ENCODE results near the gene TRIM67.

The TRIM67 gene

DNA sequence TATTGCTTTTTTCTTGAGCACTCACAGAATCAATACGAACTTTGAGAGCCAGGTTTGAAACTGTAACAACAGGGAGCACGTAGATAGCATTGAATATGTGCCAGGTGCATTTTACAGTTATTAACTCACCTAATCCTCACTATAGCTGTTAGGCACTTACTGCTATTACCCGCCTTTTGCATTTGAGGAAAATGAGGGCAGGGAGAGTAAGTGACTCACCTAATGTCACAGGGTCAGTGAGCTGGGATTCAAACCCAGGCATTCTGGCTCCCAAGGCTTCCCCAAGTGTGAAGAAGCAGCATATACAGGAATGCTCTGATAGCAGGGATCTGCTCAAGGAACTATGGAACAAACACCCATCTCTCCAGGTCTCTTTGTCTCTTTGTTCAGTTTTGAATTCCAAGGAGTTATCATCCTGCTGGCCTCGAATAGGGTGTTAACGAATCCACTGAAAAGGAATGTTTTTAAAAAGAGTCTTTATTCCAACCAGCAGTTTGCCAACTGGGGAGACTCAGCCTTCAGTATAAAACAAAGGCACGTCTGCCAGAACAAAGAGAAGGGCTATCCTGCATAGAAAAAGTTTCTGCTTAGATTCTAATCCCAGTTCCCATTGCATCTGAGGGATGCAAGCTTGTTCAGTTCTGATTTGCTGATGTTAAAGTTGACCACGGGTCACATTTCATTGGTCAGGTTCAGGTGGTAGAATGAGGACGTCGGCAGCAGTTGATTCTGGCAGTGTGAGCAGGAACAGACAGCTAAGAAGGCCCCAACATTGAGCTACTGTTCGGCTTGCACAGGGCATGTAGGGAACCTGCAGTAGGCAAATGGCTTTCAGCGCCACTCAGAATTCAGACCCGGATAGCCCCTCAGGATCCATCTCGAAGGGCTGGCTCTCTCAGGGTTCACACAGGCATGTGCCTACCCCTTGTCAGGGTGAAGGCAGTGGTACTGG is 22.1 kb downstream of the TRIM67 start:
- Histone ChIP-seq H3K4me1 (ENCODE audit: control insufficient read depth in 2 of 2, insufficient read depth in 2 of 2, low read length in 2 of 2) (no peaks in the 10 kb centered on the region), H3K36me3 (ENCODE audit: control insufficient read depth in 2 of 2, insufficient read depth in 2 of 2, low read length in 2 of 2) (no peaks in the 10 kb centered on the region), H3K9me3 (ENCODE audit: control insufficient read depth in 2 of 2, low read length in 2 of 2) (no peaks in the 10 kb centered on the region), H3K9ac (ENCODE audit: low read depth in 1 of 2, low read length in 2 of 2) (no peak overlapping the region), H3K4me3 (ENCODE audit: low read length in 2 of 2) (no peak overlapping the region), H3K27ac (ENCODE audit: low read depth in 2 of 2, low read length in 2 of 2) (no peak overlapping the region), H3K27me3 (ENCODE audit: control insufficient read depth in 2 of 2, insufficient read depth in 2 of 2, low read length in 2 of 2) (peaks cover 18% of the 10 kb centered on the region in 2 donors)

DNA sequence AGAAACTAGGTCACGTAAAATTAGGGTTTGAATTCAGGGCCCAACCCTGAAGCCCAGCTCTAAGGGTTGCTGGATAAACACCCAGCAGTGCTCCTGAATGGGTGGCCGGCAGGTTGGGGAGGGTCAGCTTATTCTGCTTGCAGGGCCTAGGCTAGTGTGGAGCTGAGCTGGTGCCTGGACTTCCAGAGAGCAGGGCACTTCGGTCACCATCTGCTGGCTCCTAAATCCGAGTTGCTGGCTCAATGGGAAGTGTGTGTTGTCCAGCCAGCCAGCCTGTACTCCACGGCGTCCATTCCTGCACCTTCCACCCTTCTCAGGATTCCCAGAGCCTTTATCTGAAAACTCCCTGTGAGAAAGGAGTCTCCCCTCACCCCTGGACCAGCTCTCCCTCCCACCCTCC is 23.0 kb downstream of the TRIM67 start:
- Histone ChIP-seq H3K27ac (ENCODE audit: low read depth in 2 of 2, low read length in 2 of 2) (no peak overlapping the region), H3K9ac (ENCODE audit: low read depth in 1 of 2, low read length in 2 of 2) (no peak overlapping the region), H3K36me3 (ENCODE audit: control insufficient read depth in 2 of 2, insufficient read depth in 2 of 2, low read length in 2 of 2) (no peaks in the 10 kb centered on the region), H3K4me3 (ENCODE audit: low read length in 2 of 2) (no peak overlapping the region), H3K27me3 (ENCODE audit: control insufficient read depth in 2 of 2, insufficient read depth in 2 of 2, low read length in 2 of 2) (peaks cover 14 to 20% of the 10 kb centered on the region in 2 donors), H3K9me3 (ENCODE audit: control insufficient read depth in 2 of 2, low read length in 2 of 2) (no peaks in the 10 kb centered on the region), H3K4me1 (ENCODE audit: control insufficient read depth in 2 of 2, insufficient read depth in 2 of 2, low read length in 2 of 2) (no peaks in the 10 kb centered on the region)

DNA sequence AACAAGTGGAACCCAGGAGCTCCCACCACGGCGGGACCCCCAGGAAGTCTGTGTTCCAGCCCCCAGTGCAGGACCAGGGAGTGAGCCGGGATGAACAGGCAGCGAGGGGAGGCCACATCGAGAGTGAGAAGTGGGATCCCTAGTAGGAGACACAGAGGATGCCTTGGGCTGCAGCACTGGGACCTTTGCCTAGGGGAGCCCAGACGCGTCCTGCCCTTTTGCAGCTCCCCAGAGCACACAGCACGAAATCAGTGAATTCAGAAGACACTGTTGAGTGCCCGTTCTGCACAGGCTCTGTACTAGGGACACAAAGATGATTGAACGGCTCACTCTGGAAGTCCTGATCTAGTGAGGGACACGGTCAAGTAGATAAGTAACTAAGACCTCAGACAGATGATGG is 23.5 kb downstream of the TRIM67 start:
- H3K36me3 ChIP-seq (ENCODE audit: control insufficient read depth in 2 of 2, insufficient read depth in 2 of 2, low read length in 2 of 2) = no peaks in the 10 kb centered on the region
- peaks cover 14 to 20% of the 10 kb centered on the region in 2 donors for H3K27me3 ChIP-seq (ENCODE audit: control insufficient read depth in 2 of 2, insufficient read depth in 2 of 2, low read length in 2 of 2)
- no peak overlapping the region for H3K9ac ChIP-seq (ENCODE audit: low read depth in 1 of 2, low read length in 2 of 2)
- H3K9me3 ChIP-seq (ENCODE audit: control insufficient read depth in 2 of 2, low read length in 2 of 2) = no peaks in the 10 kb centered on the region
- no peaks in the 10 kb centered on the region for H3K4me1 ChIP-seq (ENCODE audit: control insufficient read depth in 2 of 2, insufficient read depth in 2 of 2, low read length in 2 of 2)
- H3K4me3 ChIP-seq (ENCODE audit: low read length in 2 of 2) = no peak overlapping the region
- H3K27ac ChIP-seq (ENCODE audit: low read depth in 2 of 2, low read length in 2 of 2) = no peak overlapping the region

DNA sequence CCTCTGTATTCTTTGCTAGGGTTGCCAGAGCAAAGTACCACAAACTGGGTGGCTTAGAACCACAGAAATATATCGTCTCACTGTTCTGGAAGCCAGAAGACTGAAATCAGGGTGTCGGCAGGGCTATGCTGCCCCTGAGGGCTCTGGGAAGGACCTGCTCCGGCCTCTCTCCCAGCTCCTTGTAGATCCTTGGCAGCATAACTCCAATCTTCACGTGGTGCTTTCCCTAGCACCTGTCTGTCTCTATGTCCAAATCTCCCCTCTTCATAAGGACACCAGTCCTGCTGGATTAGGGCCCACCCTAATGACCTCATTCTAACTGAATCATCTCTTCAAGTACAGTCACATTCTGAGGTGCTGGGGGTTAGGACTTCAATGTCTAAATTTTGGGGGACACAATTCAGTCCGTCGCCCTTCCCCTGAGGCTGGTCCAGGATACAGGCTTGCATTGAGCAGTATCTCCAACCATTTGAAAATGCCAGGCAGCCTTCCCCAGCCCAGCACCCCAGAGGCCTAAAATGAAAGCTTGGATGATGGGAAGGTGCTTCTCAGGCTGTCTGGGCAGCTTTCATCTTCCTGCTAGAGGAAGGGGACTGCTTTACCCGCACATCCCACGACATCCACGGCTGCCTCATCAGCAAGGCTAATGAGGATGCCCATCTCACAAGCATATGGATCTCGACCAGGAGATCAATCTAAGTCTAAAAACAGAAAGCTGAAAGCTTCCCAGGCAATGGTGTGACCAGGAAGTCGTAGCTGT is 24.7 kb downstream of the TRIM67 start:
- Histone ChIP-seq H3K27ac (ENCODE audit: low read depth in 2 of 2, low read length in 2 of 2) (no peak overlapping the region), H3K36me3 (ENCODE audit: control insufficient read depth in 2 of 2, insufficient read depth in 2 of 2, low read length in 2 of 2) (no peaks in the 10 kb centered on the region), H3K9me3 (ENCODE audit: control insufficient read depth in 2 of 2, low read length in 2 of 2) (no peaks in the 10 kb centered on the region), H3K4me1 (ENCODE audit: control insufficient read depth in 2 of 2, insufficient read depth in 2 of 2, low read length in 2 of 2) (no peaks in the 10 kb centered on the region), H3K4me3 (ENCODE audit: low read length in 2 of 2) (no peak overlapping the region), H3K27me3 (ENCODE audit: control insufficient read depth in 2 of 2, insufficient read depth in 2 of 2, low read length in 2 of 2) (peaks cover 14 to 20% of the 10 kb centered on the region in 2 donors), H3K9ac (ENCODE audit: low read depth in 1 of 2, low read length in 2 of 2) (no peak overlapping the region)

DNA sequence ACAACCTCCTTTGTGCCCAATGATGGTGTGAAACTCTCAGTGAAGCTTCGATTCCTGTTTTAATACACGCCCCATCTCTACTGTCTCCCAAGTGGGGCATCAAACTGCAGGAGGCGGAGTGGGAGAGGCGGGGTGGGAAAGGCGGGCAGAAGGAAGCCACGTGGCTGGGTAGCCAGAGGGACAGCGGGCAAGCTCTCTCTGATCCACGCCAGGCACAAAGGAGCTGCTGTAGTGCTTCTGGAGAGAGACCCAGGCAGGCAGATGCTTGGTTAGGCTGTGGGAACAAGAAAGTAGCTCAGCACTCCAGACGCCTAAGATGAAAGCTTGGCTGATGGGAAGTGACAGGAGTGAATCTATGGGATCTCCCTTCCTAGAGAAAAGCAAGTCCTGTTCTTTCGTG is 25.7 kb downstream of the TRIM67 start:
- Histone ChIP-seq H3K36me3 (ENCODE audit: control insufficient read depth in 2 of 2, insufficient read depth in 2 of 2, low read length in 2 of 2) (no peaks in the 10 kb centered on the region), H3K4me1 (ENCODE audit: control insufficient read depth in 2 of 2, insufficient read depth in 2 of 2, low read length in 2 of 2) (no peaks in the 10 kb centered on the region), H3K9me3 (ENCODE audit: control insufficient read depth in 2 of 2, low read length in 2 of 2) (no peaks in the 10 kb centered on the region), H3K4me3 (ENCODE audit: low read length in 2 of 2) (no peak overlapping the region), H3K27me3 (ENCODE audit: control insufficient read depth in 2 of 2, insufficient read depth in 2 of 2, low read length in 2 of 2) (peaks cover 14 to 17% of the 10 kb centered on the region in 2 donors), H3K9ac (ENCODE audit: low read depth in 1 of 2, low read length in 2 of 2) (no peak overlapping the region), H3K27ac (ENCODE audit: low read depth in 2 of 2, low read length in 2 of 2) (no peak overlapping the region)

DNA sequence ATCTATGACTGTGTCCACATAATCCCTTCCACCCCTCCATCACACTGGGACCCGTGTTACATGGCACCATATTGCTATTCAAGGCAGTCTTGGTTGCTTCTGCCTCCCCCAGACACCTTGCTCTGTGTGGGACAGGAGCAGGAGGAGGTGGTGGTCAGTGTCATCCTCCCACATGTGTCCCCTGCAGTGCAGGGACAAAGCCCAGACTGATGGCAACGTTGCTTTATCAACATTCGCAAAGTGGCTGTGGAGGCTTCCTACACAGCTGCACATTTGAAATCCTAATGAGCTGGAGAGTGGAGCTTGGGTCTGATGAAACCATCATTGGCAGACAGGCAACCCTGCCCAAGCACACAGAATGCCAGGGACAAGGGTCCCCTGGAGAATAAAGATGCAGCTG is 26.2 kb downstream of the TRIM67 start:
- Histone ChIP-seq H3K4me3 (ENCODE audit: low read length in 2 of 2) (no peak overlapping the region), H3K27me3 (ENCODE audit: control insufficient read depth in 2 of 2, insufficient read depth in 2 of 2, low read length in 2 of 2) (peaks cover 14 to 16% of the 10 kb centered on the region in 2 donors), H3K9me3 (ENCODE audit: control insufficient read depth in 2 of 2, low read length in 2 of 2) (no peaks in the 10 kb centered on the region), H3K27ac (ENCODE audit: low read depth in 2 of 2, low read length in 2 of 2) (no peak overlapping the region), H3K9ac (ENCODE audit: low read depth in 1 of 2, low read length in 2 of 2) (no peak overlapping the region), H3K36me3 (ENCODE audit: control insufficient read depth in 2 of 2, insufficient read depth in 2 of 2, low read length in 2 of 2) (no peaks in the 10 kb centered on the region), H3K4me1 (ENCODE audit: control insufficient read depth in 2 of 2, insufficient read depth in 2 of 2, low read length in 2 of 2) (no peaks in the 10 kb centered on the region)

DNA sequence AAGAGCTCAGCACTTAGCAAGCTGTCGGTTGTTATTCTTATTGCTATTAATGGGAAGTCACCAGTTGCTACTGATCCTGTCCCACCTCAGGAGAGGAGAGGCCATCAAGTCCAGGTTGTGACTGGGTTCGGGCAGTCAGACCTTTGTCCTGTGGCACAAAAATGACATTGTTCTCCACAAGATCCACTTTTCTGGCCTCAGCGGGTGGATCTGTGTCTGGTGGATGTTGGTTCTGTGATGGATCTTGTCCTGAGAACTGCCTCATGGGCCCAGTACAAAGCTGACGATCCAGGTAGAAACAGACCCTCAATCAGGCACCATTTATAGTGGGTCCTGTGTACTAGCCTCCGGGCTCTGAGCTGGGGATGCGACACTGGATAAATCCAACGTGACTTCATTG is 26.9 kb downstream of the TRIM67 start:
- H3K36me3 ChIP-seq (ENCODE audit: control insufficient read depth in 2 of 2, insufficient read depth in 2 of 2, low read length in 2 of 2) = no peaks in the 10 kb centered on the region
- H3K27ac ChIP-seq (ENCODE audit: low read depth in 2 of 2, low read length in 2 of 2) = no peak overlapping the region
- no peak overlapping the region for H3K9ac ChIP-seq (ENCODE audit: low read depth in 1 of 2, low read length in 2 of 2)
- H3K4me3 ChIP-seq (ENCODE audit: low read length in 2 of 2) = no peak overlapping the region
- no peaks in the 10 kb centered on the region for H3K9me3 ChIP-seq (ENCODE audit: control insufficient read depth in 2 of 2, low read length in 2 of 2)
- peaks cover 14% of the 10 kb centered on the region in 2 donors for H3K27me3 ChIP-seq (ENCODE audit: control insufficient read depth in 2 of 2, insufficient read depth in 2 of 2, low read length in 2 of 2)
- no peaks in the 10 kb centered on the region for H3K4me1 ChIP-seq (ENCODE audit: control insufficient read depth in 2 of 2, insufficient read depth in 2 of 2, low read length in 2 of 2)

DNA sequence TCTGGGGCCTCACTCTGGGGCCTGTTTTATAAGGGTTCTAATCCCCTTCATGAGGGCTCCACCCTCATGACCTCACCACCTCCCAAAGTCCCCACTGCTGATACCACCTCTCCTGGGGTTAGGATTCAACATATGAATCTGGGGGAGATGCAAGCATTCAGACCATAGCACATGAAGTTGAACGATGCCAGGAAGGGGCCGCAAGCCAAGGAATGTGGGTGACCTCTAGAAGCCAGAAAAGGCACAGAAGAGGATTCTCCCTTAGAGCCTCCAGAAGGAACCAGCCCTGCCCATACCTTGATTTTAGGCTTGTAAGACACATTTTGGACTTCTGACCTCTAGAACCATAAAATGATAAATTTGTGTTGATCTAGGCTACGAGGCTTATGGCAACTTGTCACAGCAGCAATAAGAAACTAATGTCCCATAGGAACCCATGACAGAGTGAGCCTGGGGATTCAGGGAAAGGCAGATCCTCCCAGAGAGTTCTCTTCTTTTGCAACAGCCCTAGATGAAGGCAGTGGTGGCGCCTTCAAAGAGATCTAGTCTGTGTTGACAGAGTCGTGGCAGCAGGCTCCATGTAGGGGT is 27.9 kb downstream of the TRIM67 start:
- Histone ChIP-seq H3K36me3 (ENCODE audit: control insufficient read depth in 2 of 2, insufficient read depth in 2 of 2, low read length in 2 of 2) (no peaks in the 10 kb centered on the region), H3K4me1 (ENCODE audit: control insufficient read depth in 2 of 2, insufficient read depth in 2 of 2, low read length in 2 of 2) (no peaks in the 10 kb centered on the region), H3K27ac (ENCODE audit: low read depth in 2 of 2, low read length in 2 of 2) (no peak overlapping the region), H3K9me3 (ENCODE audit: control insufficient read depth in 2 of 2, low read length in 2 of 2) (no peaks in the 10 kb centered on the region), H3K4me3 (ENCODE audit: low read length in 2 of 2) (no peak overlapping the region), H3K9ac (ENCODE audit: low read depth in 1 of 2, low read length in 2 of 2) (no peak overlapping the region), H3K27me3 (ENCODE audit: control insufficient read depth in 2 of 2, insufficient read depth in 2 of 2, low read length in 2 of 2) (peaks cover 11 to 13% of the 10 kb centered on the region in 2 donors)

DNA sequence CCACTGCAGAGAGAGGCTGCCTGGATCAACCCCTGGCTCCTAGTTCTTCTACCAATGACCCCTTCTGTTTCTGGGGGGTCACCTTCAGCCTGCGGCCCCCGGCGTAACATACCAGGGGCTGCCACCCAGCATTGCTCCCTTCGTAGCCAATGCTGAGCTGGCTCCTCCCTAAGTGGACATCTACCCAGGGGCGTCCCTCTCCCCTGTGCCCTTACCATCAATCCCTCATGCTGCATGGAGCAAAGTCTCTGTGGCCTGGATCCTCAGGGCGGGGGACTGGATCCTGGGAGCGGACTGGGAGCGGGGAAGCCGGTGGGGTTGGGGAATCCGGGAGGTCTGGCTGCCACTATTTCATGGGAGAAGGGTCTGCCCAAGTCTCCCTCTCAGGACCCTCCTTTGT is 28.6 kb downstream of the TRIM67 start:
- Histone ChIP-seq H3K27ac (ENCODE audit: low read depth in 2 of 2, low read length in 2 of 2) (no peak overlapping the region), H3K9me3 (ENCODE audit: control insufficient read depth in 2 of 2, low read length in 2 of 2) (no peaks in the 10 kb centered on the region), H3K4me3 (ENCODE audit: low read length in 2 of 2) (no peak overlapping the region), H3K27me3 (ENCODE audit: control insufficient read depth in 2 of 2, insufficient read depth in 2 of 2, low read length in 2 of 2) (peaks cover 9 to 13% of the 10 kb centered on the region in 2 donors), H3K9ac (ENCODE audit: low read depth in 1 of 2, low read length in 2 of 2) (no peak overlapping the region), H3K36me3 (ENCODE audit: control insufficient read depth in 2 of 2, insufficient read depth in 2 of 2, low read length in 2 of 2) (no peaks in the 10 kb centered on the region), H3K4me1 (ENCODE audit: control insufficient read depth in 2 of 2, insufficient read depth in 2 of 2, low read length in 2 of 2) (no peaks in the 10 kb centered on the region)

DNA sequence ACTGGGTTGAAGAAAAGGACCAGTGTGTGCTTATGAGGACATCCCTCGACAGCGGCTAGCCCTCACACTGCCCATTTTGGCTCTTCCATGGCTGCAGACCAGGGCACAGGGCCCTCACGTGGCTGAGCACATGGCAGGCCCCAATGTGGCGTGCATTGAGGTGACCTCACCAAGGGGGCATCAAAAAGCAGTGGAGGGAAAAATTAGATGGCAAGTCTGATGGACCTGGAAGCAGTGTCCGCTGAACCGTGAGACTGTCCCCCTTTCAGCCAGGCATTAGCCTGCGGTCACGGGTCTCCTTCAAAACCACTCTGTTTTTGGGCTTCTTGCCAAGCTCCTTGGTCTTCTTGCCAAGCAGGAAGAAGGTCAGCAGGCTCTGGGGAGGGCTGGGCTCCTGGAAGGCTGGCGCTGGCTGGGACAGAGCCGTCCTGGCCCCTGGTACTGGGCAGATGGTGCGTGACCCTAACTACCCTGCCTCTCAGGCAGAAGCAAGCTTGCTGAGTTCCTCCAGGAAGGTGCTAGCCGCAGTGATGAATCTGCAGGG is 30.8 kb downstream of the TRIM67 start:
- Histone ChIP-seq H3K9me3 (ENCODE audit: control insufficient read depth in 2 of 2, low read length in 2 of 2) (no peaks in the 10 kb centered on the region), H3K27ac (ENCODE audit: low read depth in 2 of 2, low read length in 2 of 2) (no peak overlapping the region), H3K27me3 (ENCODE audit: control insufficient read depth in 2 of 2, insufficient read depth in 2 of 2, low read length in 2 of 2) (peaks cover 4 to 6% of the 10 kb centered on the region in 2 donors), H3K4me3 (ENCODE audit: low read length in 2 of 2) (no peak overlapping the region), H3K36me3 (ENCODE audit: control insufficient read depth in 2 of 2, insufficient read depth in 2 of 2, low read length in 2 of 2) (no peaks in the 10 kb centered on the region), H3K9ac (ENCODE audit: low read depth in 1 of 2, low read length in 2 of 2) (no peak overlapping the region), H3K4me1 (ENCODE audit: control insufficient read depth in 2 of 2, insufficient read depth in 2 of 2, low read length in 2 of 2) (no peaks in the 10 kb centered on the region)
